DND-41 (cell line): ENCODE results near the gene ZNF20.

Experiments used
- CTCF ChIP-seq: IDR thresholded peaks from 2 replicates; pipeline ENCODE4 v1.5.1; 2012; ENCODE audit warnings: borderline replicate concordance, low read length, moderate library complexity, mild to moderate bottlenecking; ENCODE audit not compliant: poor library complexity, severe bottlenecking; ENCODE audit errors: extremely low read depth
- EZH2 ChIP-seq: IDR thresholded peaks from 3 replicates; pipeline ENCODE4 v1.6.1; 2012; ENCODE audit warnings: borderline replicate concordance, low read depth, mild to moderate bottlenecking, moderate library complexity, low read length, inconsistent platforms; ENCODE audit not compliant: severe bottlenecking

GRCh38 chr19:12093777-12094176 is 46.4 kb downstream of the ZNF20 start:
- TF ChIP-seq CTCF (no peak), EZH2 (no peak)
